Gastroesophageal sphincter (tissue), 3 donors: ENCODE measurements around the gene MAP3K20.

Source experiments
- CTCF ChIP-seq, 4 experiments: fragments of 200-600 bp in 2 of 4; fragments of 450-650 bp in 2 of 4; sonication (generic) in 1 of 4; IDR thresholded peaks; one replicate each; pipeline ENCODE4 v1.5.1; 2017 to 2019; ENCODE audit warnings: antibody characterized with exemption in 4 of 4, mild to moderate bottlenecking in 2 of 4, moderate library complexity in 2 of 4
- POLR2AphosphoS5 ChIP-seq: sonication (generic); formaldehyde crosslinking; IDR thresholded peaks from one replicate; pipeline ENCODE4 v1.6.1; 2017; ENCODE audit warnings: antibody characterized with exemption

GRCh38 chr2:173138962-173139361 lies 63.3 kb downstream of the MAP3K20 start:
- no peak for TF ChIP-seq CTCF (IDR thresholded peaks at IDR 0.05)
- TF ChIP-seq POLR2AphosphoS5 = peak; percentile 78
